GM19452 (cell line): Measurements from ENCODE around the gene IL31.

Source experiments
- ATAC-seq: cut with Tn5 transposase; IDR thresholded peaks from one replicate; pipeline ENCODE4 v1.9.1; 2021; ENCODE audit not compliant: unreplicated experiment

Gene IL31

DNA sequence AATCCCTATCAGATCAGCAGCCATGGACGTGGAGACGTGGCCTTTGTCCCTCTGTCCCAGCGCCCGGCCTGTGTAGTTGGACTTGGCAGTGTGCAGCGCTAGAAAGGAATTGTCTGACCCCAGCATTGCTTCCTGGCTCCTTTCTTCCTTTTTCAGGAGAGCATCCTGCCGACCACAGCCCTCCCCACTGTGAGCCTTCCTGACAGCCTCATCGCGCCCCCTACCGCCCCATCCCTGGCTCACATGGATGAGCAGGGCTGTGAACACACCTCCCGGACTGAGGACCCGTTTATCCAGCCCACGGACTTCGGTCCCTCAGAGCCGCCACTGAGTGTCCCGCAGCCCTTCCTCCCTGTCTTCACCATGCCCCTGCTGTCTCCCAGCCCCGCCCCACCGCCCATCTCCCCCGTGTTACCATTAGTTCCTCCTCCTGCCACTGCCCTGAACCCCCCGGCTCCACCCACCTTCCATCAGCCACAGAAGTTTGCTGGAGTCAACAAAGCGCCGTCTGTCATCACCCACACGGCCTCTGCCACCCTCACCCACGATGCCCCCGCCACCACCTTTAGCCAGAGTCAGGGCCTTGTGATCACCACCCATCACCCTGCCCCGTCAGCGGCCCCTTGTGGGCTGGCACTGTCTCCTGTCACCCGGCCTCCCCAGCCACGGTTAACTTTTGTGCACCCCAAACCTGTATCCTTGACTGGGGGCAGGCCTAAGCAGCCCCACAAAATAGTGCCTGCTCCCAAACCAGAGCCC is 40.6 kb downstream of the IL31 start:
- ATAC-seq, result no peak

DNA sequence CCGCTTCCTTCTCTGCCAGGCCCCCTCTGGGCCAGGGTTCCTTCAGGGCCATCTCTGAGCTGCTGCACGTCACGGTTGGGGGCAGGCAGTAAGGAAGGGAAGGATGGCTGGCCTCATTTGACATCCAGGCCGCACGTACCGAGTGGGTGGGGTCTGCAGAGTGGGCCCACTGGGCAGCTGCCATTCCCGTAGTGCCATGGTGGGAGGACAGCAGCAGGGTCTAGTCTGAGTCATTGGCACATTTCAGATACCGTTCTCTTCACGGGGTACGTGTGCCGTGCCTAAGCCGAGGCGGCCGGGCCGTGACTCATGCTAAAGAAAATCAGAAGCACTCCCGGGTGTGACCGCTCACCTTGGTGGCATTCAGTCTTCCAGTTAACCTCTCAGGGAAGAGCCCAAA is 43.9 kb downstream of the IL31 start:
- no peak for ATAC-seq

DNA sequence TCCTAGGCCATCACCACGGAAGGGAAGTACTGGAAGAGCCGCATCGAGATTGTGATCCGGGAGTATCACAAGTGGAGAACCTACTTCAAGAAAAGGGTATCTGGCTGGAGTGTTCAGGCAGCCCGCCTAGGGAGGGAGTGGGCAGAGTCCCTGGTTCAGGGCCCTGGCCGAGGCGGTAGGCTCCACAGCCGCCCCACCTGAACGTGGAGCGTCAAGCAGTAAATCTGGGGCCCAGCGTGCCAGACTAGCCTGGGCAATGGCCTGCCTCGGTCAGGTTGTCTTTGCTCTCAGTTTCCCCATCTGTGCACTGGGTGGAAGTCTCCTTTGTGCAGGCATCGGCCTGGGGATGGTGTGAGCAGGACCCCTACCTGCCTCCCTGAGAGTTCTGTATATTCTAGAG is 44.9 kb downstream of the IL31 start:
- ATAC-seq, result no peak

DNA sequence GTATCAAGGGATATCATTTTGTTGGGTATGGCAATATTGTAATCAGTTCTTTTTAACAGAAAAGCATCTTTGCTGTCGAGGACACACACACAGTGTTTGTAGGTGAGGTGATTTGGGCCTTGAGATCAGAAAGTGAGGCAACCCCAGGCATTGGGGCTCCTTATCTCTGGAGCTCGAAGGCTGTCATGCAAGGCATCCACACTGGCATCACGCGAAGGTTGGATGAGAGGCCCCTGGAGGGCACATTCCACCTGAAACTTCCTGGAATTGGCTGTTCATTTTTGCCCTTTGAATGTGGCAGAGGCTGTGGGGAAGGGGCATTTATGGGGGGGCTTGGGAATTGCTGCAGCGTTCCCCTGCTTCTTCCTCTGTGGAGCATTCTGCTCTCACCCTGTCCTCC is 45.5 kb downstream of the IL31 start:
- ATAC-seq, result no peak

DNA sequence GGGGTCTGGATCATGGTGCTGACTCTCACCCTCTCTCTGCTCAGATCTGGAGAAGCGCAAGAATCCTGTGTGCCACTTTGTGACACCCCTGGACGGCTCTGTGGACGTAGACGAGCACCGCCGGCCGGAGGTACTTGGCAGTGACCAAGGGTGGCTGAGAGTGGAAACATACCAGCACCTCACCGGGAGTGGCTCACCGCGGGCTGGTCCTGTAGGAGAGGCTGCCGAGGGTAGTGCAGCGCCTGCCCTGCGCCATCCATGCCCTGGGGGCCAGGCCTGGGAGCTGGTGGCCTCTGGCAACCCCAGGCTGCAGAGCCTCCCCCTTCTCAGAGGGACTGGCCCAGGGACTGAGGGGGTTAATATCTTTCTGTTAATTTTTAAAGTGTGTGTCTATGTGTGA is 46.2 kb downstream of the IL31 start:
- ATAC-seq, result no peak

DNA sequence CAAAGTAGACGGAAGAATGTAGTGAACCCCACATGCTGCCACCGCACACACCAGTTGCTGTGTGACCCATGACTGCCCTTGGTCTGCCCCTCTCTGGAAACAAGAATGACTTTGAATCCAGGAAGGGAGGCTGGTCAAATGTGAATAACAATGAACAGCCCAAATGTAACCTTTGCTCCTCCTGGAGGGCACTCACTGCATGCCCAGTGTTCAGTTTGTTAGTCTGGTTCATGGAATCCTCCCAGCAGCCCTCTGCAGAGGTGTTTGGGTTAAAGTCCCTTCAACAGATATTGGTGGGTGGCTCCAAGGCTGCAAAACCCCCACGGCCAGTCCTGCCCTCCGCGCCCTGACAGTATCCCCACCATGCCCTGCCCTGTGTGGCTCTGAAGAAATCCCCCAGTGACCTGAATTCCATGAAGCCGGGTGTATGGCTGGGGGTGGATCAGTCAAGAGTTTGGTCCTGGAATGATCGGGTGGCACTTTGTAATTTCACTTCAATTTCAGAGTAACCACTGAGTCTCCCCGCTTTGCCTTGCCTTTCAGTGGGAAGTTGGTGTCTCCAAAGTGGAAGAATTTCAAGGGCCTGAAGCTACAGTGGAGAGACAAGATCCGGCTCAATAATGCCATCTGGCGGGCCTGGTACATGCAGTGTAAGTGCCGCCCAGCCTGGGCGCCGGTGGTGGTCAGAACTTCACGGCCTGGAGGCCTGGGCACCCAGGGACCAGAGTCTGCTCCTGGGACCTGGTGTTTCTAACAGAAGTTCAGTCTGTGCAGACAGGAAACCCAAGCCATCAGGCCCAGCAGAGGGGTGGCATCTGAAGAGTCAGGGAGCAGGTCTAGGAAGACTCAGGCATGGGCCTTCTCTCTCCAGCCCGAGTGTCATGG is 47.1 kb downstream of the IL31 start:
- ATAC-seq, result no peak

DNA sequence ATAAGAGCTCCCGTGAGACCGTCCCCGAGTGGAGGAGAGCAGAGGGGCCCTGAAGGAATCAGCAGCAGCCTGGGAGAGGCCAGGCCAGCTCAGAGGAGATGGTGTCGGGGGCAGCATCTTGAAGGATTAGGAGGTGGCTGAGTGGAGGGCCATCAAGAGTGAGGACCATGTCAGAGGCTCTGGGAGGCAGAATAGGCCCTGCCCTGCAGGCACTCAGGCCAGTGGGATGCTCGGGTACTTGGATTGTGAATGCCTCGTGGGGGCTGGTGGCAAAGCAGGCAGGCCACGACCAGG is 47.7 kb downstream of the IL31 start:
- ATAC-seq, result no peak

DNA sequence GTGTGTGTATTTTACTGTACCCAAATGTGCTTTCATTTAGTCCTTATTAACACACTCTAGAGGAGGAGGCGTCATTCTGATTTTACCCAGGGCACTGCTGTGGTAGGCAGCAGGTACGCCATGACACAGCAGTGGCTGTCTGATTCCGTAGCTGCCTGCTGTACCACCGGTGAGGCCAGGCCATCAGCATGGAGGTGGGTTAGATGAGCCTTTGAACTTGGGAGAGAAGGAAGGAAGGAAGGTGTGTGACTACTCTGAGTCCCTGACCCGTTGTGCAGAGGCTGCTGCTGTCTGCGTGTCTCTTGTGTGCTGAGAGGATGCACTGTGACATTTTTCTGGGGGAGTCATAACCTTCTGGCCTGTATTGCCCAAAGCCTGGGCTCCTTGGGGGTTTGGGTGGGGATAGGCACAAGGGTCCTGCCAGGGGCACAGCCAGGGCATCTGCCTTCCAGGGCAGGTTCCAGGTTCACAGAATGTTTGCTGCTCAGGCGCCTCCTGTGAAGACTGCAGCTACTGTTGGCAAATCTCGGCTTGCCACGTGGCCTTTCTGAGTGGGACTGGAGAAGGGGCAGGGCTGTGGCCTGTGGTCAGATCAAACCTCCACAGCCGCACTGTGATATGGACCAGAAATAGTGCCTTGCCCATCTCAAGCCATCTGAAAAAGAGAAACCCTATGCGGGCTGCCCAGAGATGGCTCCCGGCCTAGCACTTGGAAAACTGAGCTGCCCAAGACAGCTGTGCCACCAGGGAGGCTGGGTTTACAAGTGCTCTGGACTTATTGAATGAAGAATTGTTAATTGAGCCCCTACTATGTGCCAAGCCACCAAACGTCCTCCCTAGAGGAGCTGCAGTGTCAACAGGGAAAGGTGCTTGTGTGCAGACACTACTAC is 48.3 kb downstream of the IL31 start:
- no peak for ATAC-seq

DNA sequence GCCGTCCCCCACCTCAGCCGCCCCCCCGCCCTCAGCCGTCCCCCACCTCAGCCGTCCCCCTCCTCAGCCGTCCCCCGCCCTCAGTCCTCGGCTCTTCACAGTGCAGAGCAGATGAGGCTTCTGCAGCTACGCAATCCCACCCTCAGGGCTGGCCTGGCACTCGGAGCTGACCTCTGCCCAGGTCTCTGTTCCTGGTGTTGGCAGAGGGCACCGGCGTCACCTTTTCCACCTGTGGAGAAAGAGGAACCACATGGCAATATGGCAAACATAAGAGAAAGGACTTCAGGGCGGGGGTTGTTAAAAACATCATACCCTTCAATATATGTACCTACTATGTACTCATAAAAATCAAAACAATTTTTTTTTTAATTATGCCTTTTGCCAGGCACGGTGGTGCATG is 49.7 kb downstream of the IL31 start:
- ATAC-seq, result no peak

DNA sequence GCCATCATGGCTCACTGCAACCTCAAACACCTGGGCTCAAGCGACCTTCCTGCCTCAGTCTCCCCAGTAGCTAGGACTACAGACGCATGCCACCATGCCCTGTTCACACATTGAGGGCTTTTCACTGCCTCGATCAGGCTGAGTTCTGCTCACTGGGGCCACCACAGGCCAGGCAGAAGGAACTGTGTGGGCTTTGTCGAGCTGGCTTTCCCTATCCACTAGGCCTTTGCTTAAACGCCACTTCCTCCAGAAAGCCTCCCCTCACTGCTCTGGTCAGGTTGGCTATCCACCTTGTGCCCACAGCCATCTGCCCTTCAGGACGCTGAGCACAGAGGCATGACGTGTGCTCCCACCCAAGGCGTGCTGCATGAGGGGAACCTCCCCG is 50.3 kb downstream of the IL31 start:
- no peak for ATAC-seq

DNA sequence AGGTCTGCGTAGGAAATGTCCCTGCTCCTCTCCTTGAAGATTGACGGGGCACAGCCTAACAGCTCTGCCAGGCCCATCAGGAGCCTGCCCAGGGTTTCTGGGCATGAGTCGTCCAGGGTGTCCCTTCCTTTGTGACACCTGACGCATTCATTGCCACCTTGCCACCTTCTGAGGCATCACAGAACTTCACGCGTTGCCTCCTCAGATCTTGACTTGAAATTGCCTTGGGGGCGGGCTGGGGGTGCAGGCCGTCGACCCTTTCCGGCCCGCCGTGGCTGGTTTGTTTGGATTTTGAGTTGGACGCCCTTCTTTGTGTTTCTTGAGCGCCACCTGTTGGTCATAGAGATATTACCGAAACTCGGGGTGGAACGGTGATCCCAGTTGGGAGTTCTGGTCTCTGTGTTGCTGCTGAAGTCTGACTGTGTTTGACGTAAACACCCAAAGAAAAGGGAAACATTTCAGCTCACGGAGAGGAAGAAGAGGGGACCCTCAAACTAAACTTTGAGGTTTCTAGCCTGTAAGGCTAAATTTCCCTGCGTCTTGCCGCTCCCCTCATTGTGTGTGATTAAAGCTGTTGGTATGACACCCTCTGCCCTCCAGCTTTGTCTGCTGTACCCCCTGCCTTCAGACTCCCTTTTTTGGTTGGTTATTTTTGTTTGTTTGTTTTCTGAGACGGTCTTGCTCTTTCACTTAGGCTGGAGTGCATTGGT is 50.8 kb downstream of the IL31 start:
- ATAC-seq, result no peak
